HG03575 (cell line): ENCODE measurements around the gene DGKI.

Experiments used
- ATAC-seq: cut with Tn5 transposase; IDR thresholded peaks from one replicate; pipeline ENCODE4 v1.9.1; 2021; ENCODE audit not compliant: unreplicated experiment, insufficient number of reproducible peaks, low FRiP score; ENCODE audit errors: extremely low read depth

DGKI gene

GRCh38 chr7:137873979-137874777, 27.4 kb upstream of the DGKI start:
- ATAC-seq = no peak

DNA sequence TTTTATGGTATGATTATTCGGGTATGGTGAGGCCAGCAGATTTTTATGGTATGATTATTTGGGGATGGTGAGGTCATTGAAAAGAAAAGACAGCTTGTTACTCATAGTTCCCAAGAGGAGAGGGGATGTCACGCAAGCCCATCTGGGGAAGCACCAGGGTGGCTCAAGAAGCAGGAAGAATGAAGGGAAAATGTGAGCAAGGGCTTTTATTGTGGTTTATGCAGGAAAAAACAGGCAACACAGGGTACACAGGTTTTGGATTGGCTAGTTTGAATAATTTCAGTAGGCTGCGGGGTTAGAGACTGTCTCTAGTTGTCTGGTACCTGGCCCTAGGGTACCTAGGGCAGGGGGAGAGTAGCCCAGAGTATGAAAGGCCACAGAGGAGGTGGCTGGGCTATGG, 26.8 kb upstream of the DGKI start:
- ATAC-seq = no peak

DNA sequence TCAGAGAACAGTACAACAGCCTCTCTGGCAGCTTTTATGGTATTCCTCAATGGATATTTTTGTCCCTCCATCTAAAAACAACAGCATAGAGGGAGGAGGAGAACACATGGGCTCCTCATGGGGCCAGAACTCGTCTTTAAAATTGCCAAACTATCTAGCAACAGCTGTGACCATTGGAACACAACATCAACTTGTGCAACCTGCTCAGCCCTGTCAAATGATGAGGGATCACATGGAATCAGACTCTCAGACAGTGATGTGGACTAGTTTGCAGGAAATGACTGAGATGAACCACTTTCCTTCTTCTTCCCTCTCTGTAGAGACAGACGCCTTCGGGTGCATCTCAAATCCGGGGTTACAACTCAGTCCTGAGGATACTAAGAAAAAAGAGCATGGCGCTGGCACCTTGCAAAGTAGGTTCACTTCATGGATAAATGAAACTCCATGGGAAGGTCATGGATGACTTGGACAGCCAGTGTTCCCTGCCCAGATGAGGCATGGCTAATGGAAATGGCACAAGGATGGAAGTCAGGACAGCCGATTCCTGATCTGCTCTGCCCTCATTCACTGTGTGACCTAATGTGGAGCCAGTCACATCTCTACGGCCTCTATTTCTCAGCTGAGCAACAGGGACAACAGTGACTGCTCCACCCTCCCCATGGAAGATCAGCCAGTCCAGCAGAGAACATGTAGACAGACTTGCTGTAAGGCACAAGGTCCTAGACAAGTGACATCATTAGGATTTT, 24.6 kb upstream of the DGKI start:
- ATAC-seq = no peak

GRCh38 chr7:137870684-137871083, 23.9 kb upstream of the DGKI start:
- no peak for ATAC-seq

GRCh38 chr7:137870078-137870477, 23.3 kb upstream of the DGKI start:
- ATAC-seq = no peak

DNA sequence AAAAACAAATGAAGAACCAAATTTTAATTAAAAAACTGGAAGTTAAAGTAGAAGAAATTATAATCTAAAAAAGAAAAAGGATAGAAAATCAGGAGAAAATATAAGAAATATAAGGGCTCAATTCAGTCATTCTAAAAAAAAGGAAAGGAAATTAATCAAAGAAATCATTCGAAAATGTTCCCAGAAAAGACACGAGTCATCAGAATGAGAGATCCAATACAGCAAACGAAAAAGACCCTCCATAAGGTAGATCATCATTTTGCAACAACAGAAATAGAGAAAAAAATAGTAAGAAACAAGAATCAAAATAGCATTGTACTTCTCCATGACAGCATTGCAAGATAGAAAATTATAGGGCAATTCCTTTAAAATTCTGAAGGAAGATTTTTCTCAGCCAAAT, 22.5 kb upstream of the DGKI start:
- ATAC-seq = no peak

DNA sequence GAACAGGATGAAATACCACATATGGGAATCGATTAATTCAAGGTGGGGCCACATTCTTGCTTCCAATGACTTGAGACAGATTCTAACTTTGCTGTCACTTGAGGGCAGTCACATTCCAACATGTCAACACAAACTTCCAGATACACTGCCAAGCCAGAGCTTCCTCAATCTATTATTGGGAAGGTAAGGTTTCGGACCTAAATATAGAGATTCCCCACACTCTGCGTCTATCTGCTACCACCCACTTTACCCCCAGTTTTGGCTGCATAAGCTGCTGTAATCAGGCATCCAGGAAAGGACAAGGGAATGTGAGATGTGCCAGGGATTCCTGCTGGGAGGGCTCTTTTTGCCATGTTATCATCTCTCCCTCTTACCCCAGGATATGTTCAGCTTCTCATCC, 20.5 kb upstream of the DGKI start:
- no peak for ATAC-seq

GRCh38 chr7:137865764-137866163, 19.0 kb upstream of the DGKI start:
- no peak for ATAC-seq

GRCh38 chr7:137862964-137863363, 16.2 kb upstream of the DGKI start:
- ATAC-seq = no peak

GRCh38 chr7:137862358-137862757, 15.6 kb upstream of the DGKI start:
- ATAC-seq = no peak

DNA sequence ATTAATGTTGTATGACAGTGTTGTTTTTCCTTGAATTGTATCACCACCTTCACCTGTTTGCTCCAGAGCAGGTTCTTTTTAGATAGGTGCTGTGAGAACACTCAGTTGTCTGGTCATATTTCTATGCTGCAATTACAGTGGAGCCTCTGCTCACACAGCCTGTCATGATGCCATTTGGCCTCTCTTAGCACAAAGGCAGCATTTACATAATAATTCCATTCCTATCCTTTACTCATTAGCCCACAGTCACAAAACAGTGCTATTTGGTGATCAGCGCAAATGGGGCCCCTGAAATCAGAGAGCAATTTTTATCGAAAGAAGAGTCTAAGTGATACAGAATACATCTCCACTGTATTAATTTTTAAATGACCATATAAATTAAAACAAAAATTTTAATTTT, 13.8 kb upstream of the DGKI start:
- ATAC-seq = no peak

DNA sequence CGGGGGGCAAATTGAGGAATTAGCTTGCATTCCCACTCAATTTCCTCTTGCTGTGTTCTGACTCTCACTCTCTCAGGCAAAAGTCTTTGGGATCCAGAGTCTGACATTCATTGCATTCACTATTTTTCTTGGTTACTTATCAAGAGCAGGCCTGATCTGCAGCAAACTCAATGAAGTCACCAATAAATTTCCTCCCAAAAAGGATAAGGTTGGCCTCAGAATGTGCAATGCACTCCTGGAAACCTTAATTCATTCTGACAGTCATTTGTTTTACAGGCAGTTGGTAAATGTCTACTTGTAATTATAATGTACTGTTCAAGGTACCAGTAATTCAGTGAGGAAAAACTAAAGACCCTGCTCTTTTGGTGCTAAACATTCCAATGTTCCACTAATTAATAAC, 6.3 kb upstream of the DGKI start:
- no peak for ATAC-seq

DNA sequence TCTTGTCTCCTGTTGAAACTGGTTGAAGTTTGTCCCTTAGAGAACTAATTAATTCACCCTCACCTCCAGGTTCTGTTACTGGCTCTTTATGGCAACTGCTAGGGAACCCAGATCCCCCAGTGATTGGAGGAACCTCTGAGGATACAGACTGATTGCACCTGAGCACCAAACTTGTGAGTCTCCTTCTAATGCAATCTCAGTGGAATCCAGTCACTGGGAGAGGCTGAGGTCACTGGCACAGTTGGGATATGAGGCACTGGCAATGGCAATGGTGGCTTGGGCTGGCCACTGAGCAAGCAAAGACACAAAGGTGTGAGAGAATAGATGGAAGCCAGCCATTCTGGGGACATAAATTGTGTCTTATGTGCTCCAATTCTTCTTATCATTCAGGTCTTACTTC, 5.3 kb upstream of the DGKI start:
- ATAC-seq = no peak

- no peak for ATAC-seq
These were observed 4.5 kb upstream of the DGKI start for GRCh38 chr7:137850972-137851945.

DNA sequence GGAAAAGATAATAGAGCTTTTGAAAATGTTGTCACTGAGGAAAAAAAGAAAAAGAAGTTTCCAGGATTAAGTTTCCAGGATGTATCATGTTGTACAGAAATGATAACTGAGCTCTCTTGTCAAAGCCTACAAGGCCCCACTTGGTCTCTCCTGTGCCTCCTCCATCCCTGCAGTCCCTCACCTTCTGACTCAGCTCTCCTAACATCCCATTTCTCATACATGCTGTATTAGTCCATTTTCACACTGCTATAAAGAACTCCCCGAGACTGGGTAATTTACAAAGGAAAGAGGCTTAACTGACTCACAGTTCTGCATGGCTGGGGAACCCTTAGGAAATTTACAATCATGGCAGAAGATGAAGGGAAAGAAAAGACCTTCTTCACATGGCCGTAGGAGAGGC, 3.8 kb upstream of the DGKI start:
- no peak for ATAC-seq

- no peak for ATAC-seq
These were observed 1.3 kb upstream of the DGKI start for GRCh38 chr7:137848095-137848494.

DNA sequence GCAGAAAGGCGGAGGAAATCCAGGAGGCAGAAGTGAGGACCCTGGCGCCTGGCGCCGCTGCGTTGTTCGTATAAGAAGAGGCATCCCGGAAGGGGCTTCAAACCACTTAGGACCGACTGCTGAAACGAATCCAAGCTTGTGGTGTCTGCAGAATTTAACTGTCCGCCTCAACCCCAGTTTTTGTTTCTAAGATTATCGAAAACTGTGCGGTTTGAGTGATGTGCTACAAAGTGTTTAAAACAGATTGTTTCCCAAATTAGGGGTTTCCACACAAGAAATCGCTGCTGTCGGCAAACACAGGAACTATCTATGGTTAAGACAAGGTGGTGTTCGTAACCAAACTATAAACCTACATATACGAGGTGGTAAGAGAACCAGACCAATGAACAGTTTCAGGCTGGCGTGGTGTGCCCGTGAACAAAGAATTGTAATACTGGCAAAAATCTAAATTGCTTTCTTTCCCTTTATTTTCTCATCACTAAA, 835 bp upstream of the DGKI start:
- ATAC-seq = no peak

DNA sequence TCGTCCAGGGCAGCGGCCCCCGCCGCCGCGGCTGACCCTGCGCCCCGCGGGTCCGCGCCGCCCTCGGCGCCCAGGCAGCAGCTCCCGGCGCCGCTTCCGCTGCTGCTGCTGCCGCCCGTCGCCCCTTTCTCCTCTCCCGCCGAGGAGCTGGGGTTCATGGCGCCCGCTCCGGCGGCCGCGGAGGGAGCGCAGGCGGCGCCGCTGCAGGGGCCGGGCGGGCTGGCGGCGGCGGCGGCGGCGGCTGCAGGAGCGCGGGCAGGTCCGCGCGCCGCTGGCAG, 286 bp downstream of the DGKI start:
- ATAC-seq = no peak

- ATAC-seq = no peak
These were observed 1.9 kb downstream of the DGKI start for GRCh38 chr7:137844677-137845425.
